HG03565 (cell line): ENCODE data around the gene PTGDS.
A peak's percentile ranks its signal among the peaks of the same experiment; 100 is the strongest.

Experiments used
- ATAC-seq: cut with Tn5 transposase; IDR thresholded peaks from one replicate; pipeline ENCODE4 v1.9.1; 2021; ENCODE audit warnings: mild to moderate bottlenecking, moderate library complexity; ENCODE audit not compliant: unreplicated experiment

The PTGDS gene

GRCh38 chr9:137020771-137021567, 43.7 kb downstream of the PTGDS start:
- ATAC-seq = no peak

- no peak for ATAC-seq
Observed at GRCh38 chr9:137021568-137021978, 44.3 kb downstream of the PTGDS start.

DNA sequence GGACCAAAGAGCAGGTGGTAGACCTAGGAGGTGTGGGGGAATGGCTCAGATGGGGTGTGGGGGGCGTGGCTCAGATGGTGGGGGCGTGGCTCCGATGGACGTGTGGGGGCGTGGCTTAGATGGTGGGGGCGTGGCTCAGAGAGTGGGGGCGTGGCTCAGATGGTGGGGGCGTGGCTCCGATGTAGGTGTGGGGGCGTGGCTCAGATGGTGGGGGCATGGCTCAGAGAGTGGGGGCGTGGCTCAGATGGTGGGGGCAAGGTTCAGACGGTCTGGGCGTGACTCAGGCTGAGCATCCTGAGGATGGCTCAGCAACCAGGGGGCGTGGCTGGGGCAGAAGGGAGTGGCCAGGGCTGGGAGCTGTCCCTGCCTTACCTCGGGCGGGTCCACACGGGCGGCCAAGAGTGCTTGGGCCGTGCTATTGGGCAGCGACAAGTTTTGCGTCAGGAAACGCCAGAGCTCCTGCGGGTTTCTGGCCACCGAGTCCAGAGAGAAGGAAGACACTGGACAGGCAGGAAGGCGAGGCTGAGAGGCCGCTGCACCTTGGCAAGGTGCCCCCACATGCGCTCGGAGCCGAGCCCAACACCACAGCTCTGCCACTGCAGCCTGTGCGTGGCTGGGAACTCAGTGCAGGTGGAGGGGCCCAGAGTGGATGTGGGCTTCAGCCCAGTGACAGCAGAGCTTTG, 44.8 kb downstream of the PTGDS start:
- no peak for ATAC-seq

DNA sequence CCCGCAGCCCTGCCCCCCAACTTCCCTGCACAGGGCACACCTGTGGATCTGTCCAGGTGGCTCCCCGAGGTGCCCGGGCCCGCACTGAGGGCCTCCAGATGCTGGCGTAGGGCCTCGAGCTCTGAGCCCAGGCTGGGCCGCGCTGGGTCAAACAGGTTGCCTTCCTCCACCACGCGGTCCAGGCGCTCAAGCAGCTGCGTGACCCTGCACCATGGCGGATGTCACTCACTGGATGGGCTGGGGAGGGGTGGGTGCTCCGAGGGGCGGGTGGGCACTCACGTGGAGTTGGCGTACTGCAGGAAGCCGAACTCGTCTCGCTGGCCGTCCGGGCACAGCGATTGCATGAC, 45.3 kb downstream of the PTGDS start:
- no peak for ATAC-seq

GRCh38 chr9:137023157-137023556, 45.9 kb downstream of the PTGDS start:
- no peak for ATAC-seq

DNA sequence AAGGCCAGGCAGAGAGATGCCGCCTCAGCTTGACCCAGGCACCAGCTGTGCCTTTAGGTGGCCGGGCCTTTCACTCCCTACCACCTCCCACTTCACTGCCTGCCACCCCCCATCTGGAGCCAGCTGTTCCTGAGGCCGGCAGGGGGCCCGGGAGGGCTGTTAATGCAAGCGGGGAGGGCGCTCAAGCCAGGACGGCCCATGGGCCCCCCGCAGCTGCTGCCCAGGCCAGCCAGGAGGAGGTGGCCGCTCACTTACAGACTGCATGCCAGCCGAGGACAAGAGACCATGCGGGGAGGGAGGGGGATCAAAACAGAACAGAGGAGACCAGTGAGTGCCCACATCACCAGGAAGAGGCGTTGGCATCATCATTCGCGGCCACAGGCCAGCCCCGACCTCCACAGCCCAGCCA, 46.3 kb downstream of the PTGDS start:
- ATAC-seq = no peak

DNA sequence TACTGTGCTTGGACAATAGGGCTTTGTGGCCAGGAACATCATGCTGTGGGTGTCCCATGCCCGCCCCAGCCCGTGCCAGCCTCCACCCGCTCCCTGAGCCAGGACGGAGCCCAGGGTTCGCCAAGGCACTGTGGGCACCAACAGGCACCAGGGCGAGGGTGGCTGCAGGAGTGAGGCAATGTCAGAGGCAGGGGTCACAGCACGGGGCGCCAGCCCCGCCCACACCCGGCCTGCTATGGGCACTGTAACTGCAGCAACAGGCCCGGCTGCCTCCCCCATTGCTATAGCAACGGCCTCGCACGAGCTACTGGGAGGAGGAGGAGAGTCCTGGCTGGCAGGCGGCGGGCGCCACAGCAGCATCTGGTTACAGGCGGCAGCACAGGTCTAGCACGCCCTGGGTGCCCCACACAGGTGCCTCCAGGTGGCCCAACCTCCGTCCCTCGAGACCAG, 48.2 kb downstream of the PTGDS start:
- no peak for ATAC-seq

DNA sequence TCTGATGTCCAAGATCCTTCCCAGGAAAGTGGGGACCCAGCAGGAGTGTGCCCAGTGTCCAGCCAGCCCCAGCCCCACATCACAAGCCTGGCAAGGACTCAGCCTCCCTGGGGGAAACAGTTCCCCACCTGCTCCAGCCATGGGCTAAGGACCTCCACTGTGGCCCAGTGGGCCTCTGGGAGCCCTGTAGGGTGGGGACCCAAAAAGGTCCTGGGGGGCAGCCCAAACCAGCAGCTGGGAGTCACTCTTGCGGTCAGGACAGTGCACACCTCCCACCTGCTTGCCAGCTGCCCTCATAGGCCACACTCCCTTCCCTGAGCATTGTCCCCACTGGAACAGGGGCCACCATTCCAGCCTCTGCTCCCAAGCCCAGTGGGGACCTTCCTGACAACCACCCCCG, 49.1 kb downstream of the PTGDS start:
- ATAC-seq = no peak

DNA sequence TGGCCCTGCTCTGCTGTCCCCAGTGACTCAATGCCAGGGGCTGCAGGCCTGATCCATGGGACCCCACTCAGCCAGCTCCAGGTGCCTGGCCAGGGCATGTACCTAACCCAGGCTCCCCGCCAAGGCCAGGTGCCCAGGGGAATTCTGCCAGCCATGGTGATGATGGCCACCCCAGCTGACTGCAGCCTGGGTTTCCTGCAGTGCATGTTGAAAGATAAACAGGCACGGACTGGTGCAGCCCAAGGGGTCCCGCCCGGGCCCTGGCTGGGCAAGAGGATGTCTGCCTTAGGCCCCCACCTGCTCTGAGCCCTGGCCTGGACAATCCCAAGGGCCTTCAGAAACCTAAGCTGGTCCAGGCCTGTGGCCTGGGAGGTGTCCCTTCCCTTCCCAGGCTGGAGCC, 49.5 kb downstream of the PTGDS start:
- no peak for ATAC-seq

DNA sequence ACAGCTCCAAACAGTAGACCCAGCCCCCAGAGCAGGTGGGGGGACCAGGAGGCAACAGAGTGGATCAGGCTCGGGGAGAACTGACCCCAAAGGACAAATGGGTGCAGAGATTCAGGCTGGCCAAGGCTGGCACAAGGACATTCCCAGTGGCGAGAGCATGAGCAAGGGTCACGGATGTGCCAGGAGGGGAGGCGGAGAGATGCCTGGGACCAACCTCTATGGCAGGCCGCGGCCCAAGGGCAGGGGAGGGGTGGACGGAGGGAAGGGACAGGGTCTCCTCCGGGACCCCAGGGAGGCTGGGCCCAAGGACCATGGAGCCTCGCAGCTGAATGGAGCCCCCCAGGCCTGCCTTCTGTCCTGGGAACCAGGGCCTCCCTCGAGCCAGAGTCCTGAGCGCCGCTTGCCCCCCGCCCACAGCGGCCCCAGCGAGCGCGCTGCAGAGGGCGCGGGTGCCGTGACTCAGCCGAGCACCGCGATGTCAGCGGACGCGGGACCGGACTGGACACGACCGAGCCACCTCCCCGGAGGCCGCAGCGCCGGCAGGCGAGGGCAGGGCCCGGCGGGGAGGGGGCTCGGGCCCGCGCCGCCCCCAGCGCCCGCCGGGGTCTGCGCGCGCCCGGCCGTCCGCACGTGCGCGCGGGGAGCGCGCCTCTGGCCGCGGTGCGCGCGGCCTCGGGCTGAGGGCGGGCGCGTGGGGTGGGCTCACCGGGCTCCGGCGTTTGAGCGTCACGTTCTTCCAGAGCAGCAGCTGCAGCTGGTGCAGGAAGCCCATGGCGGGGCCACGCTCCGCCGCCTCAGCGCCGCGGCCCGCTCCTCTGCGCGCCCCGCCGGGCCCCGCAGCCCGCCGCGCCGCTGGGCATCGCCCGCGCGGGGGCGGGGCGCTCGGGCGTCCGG, 50.3 kb downstream of the PTGDS start, which contains the start of gene ABCA2:
Gene ABCA2 (minus strand): TSS at position 869 of the 894 bp plus-strand sequence. CDS start 97 bp downstream, at position 772.
- no peak for ATAC-seq

DNA sequence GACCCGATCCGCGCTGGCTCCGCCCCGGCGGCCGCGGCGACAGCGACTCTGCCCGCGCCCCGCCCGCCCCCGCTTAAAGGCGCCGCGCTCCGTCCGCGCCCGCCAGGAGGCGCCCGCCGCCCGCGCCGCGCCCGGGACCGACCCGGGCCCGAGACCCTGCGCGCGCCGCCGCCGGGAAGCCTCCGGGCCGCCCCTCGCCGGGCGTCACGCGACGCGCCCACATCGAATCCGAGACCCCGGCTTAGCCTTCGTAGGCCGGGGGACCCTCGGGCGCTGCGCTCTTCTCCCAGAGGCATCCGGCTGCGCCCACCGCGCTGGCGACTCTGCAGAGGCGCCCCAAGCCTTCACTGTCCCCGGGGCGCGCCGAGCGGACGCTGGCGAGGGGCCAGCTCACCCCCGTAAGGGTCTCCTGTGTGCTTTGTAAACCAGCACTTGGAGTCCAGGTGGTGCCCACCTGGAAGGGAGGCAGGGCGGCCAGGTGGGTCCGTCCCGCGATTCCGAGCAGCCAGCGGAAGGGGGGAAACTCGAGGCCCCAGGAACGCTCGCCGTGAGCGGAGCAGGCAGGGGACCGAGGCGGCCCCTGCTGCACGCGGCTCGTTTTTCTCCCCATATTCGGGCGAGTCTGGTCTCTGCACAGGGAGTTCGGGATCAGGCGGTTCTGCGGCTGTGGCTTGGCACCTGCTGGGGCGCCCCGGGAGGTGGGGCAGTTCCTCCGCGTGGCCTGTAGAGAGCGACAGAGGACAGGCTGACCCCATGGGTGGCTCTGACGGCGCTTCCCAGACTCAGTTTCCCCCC, 51.2 kb downstream of the PTGDS start:
- ATAC-seq = no peak

- ATAC-seq = peak; percentile 33
Observed at GRCh38 chr9:137029058-137029936, 52.0 kb downstream of the PTGDS start.

DNA sequence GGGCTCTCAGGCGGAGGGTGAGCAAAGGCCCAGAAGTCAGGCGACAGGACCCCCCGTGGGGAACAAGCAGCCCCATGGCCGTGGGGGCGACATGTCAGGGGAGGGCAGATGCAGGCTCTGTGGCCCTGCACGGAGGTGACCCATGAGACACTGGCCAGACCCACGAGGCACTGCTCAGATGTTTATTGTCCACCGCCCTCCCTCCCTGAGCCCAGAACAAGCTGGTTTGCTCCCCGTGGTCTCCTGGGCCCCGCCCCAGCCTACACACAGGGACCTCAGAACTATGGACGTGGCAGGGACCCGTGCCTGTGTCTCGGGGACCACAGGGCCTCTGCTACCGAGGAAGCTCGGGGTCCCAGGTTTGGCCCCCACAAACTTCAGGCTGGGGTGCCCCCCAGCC, 52.7 kb downstream of the PTGDS start:
- ATAC-seq = no peak

GRCh38 chr9:137030538-137031527, 53.5 kb downstream of the PTGDS start:
- no peak for ATAC-seq
